PC-9 (cell line): ENCODE measurements around the gene PPRC1.

Source experiments
- CTCF ChIP-seq: fragments of 200-600 bp; sonication (generic); conservative IDR thresholded peaks from 2 replicates; pipeline ENCODE4 v1.6.1; 2017; ENCODE audit warnings: mixed run types, antibody characterized with exemption, mild to moderate bottlenecking, moderate library complexity
- EZH2 ChIP-seq: fragments of 200-600 bp; sonication (generic); IDR thresholded peaks from 2 replicates; pipeline ENCODE4 v1.8.0; 2017; ENCODE audit warnings: antibody characterized with exemption, low read depth

GRCh38 chr10:102085336-102085735 is 47.5 kb upstream of the PPRC1 start:
- TF ChIP-seq CTCF, result no peak
- no peak for TF ChIP-seq EZH2
